SK-MEL-5 (cell line): Measurements from ENCODE around the gene SAPCD1. TPM values are rescaled to one million over a fixed set of nuclear protein-coding genes. Genes with fewer than 3 reads are reported as not detected.

Experiments
- DNase-seq: peaks from one replicate; pipeline ENCODE4 v3.0.0-alpha.2; 2016; ENCODE audit warnings: low read depth, low spot score
- in situ Hi-C: cut with HindIII; loops from 2 replicates; pipeline ENCODE4 v1.10.0; 2016; ENCODE audit warnings: low sequenced_read_pairs, high pct_unique_total_duplicates, low pct_unique_long_range_greater_than_20kb
- polyA plus RNA-seq, 2 experiments: library from polyadenylated mRNA; depleted of rRNA; stranded (reverse); fragments of >200 nt; gene quantifications; 2 replicates each; pipeline ENCODE4 v1.2.3, GENCODE V29; 2015
- total RNA-seq: library from RNA; depleted of rRNA; stranded (reverse); fragments of >200 nt; shearing (Covaris generic); gene quantifications from 2 replicates; pipeline ENCODE4 v1.2.3, GENCODE V29; 2014; rRNA removed

The SAPCD1 gene
- total RNA-seq = 1.1 and 1.7 TPM in 2 replicates
- polyA plus RNA-seq (2015; cell fraction: cytosol; rRNA removed) = 0.96 TPM in 1 of 2 replicates, not detected in the other
- polyA plus RNA-seq (2015; cell fraction: nucleus; rRNA removed) = 45.0 and 59.2 TPM in 2 replicates

DNA sequence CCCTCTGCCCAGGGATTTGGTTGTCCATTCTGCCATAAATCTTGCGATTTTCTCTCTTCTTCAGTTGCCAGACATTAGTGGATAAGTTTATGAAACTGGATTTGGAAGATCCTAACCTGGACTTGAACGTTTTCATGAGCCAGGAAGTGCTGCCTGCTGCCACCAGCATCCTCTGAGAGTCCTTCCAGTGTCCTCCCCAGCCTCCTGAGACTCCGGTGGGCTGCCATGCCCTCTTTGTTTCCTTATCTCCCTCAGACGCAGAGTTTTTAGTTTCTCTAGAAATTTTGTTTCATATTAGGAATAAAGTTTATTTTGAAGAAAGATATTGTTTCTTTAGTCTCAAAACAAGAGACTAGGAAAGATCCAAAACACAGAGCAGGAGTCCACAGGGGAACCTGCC, at the start of gene SAPCD1:
TSS of gene SAPCD1 (plus strand) at position 301 of the 400 bp plus-strand sequence. CDS start 399 bp downstream, outside the sequence.
- in situ Hi-C loops = no loop called here
- no peak for DNase-seq

DNA sequence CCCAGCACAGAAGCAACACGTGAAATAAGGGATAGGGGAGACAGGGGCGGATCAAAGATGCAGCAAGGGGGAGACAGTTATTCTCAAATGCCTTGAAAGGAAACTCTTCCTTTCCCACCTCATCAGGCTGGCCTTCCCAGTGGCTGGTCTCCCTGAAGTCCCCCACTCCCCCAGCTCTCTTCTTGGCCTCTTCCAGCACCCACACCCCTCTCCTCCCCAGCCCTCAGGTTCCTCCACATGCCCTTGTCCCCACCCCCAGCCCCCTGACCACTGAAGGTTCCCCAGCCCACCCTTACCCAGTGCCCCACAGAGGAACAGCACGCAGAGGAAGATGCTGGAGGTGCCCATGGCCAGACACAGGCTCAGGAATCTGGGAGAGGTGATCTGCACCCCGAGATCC, 49.0 kb upstream of the SAPCD1 start:
- DNase-seq = no peak
- in situ Hi-C loops = no loop called here

DNA sequence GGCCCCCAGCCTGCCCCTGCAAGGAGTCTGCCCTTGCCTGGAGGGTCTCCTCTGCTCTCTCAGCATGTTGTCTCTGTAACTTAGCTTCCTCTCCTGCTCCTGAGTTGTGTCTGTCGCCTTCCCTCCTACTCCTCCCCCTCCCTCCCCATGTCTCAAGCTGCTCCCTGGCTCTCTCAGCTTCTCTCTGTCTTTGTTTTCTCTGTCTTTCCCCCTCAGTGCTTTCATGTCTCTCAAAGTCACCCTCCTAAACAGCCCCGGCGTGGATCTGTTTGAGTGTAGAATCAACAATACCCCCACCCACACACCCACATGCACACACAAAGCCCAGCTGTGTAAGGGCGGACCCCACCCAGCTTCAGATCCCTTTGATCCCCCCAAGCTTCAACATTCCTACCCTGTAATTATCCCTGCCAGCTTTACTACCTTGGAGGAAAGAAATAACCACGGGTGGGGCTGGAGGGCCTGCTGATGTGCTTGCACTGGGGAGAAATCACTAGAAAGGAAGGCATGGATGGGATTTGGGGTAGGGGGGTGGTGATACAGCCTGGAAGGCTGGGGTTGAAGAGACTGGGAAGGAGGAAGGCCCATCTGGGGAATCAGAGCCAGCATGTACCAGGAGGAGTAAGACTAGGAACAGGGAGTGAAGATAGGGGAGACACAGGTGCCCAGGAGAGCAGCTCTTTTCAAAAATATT, 48.3 kb upstream of the SAPCD1 start:
- no peak for DNase-seq
- in situ Hi-C loops = no loop called here

DNA sequence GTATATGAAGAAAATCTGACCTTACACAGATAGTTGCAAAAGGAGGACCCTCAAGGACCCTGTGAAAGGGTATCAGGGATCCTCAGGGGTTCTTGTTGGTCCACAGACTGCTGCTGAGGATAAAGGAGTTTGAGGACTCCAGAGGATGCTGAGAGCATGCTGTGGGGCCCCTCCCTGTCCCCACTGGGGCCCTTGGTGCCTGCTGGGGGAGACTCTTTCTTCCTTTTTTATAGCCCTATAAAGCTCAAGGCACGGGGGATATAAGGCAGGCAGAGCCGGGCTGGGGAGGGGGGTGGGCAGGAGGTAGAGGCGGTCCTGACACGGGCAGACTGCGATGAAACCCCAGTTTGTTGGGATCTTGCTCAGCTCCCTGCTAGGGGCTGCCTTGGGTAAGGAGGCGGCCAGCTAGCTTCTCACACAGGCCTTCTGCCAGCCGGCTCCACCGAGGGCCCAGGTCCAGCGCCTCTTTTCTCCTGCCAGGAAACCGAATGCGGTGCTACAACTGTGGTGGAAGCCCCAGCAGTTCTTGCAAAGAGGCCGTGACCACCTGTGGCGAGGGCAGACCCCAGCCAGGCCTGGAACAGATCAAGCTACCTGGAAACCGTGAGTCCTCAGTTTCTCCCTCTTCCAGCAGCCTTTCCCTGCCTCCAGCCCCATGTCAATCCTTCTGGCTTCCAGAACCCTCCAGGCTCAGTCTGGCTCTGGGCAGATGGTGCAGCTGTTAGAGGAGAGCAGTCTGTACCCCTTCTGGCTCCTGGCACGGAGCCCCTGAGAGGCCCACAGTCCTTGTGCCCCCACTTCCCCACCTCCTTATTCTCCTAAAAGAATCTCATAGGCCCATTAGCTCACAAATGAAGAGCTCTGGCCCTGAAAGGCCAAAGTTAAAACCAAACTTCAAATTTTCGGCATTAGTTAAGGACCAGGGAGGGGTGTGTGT, 47.2 kb upstream of the SAPCD1 start, which contains the start of gene LY6G6D:
TSS of gene LY6G6D (plus strand) at position 327 of the 937 bp plus-strand sequence. CDS start at position 335, 8 bp downstream.
- in situ Hi-C loops = no loop called here
- no peak for DNase-seq

DNA sequence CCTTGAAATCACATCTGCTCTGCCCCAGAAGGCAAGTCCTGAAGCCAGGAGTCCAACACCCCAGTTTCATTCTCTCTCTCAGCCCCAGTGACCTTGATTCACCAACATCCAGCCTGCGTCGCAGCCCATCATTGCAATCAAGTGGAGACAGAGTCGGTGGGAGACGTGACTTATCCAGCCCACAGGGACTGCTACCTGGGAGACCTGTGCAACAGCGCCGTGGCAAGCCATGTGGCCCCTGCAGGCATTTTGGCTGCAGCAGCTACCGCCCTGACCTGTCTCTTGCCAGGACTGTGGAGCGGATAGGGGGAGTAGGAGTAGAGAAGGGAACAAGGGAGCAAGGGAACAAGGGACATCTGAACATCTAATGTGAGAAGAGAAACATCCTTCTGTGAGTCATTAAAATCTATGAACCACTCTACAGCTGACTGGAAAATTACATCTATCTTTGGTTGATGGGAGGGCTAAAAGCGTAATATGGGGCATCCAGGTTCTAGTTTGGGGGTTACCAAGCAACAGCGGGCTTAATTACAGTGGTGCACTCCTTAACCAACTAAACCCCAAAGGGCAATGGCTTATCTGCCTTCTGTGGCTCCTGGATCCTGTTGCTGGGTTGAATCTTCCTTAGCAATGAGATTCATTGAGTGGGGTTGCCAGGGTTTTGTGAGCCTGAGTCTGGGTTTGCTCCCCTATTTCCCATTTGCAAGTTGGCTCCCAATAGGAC, 44.8 kb upstream of the SAPCD1 start:
- DNase-seq = no peak
- in situ Hi-C loops = no loop called here

DNA sequence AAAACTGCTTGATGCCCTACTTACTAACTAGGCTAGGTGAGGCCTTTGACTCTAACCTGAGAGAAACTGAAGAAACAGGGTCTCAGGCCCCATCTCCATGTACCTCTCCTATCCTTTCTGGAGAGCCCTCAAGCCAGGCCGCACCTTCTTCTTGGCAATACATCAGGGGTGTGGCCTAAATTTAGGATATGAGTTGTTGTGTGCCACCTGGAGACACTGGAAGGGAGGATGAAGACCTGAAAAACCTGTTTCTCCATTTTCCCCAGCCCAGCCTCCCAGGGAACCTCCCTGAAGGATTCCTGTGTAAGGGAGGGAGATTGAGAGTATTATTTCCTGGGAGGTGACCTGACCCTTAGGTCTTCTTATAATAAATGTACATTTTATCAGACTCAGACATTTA, 44.2 kb upstream of the SAPCD1 start:
- in situ Hi-C loops = no loop called here
- DNase-seq = no peak

DNA sequence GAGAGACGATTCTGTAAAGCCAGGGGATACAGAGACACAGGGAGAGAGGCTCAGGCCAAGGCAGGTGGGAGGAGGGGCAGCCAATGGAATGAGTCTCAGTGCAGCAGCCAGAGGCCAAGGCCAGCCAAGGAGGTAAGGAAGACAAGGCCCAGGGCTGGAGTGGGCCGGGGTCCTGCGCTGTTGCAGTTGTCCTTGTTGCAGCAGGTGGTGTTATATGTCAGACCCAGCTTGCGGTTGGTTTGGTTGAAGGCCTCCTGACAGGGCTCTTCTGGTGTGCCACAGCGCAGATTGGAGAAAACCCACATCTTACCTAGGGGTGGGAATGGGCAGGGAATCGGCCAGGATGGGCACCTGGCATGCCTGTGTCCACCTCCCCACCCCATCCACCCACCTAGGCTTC, 43.5 kb upstream of the SAPCD1 start:
- in situ Hi-C loops = no loop called here
- DNase-seq = no peak

DNA sequence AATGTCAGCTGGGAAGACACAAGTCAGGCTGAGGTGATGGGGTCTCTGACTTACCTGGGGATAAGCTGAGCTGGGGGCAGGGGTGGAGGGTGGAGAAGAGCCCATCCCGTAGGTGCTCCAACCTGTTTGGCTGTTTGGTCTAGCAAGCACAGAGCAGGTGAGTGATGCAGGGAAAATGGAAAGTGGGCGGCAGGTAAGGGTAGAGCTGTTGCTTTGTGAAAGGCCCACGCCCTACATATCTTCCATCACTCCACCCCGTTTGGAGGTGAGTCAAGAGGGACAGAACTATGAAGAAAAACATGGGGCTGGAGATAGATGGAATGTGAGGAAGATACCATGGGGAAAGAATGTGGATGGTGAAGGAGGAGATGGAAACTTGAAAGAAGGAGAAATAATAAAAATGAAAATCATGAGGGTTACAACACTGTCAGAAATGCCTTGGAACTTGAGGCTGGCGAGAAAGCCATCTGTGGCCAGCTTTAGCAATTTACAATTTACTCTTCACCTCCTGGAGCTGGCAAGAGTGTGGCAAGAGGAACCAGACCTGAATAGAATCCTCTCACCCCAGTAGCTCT, 42.2 kb upstream of the SAPCD1 start:
- DNase-seq = no peak
- in situ Hi-C loops = no loop called here

DNA sequence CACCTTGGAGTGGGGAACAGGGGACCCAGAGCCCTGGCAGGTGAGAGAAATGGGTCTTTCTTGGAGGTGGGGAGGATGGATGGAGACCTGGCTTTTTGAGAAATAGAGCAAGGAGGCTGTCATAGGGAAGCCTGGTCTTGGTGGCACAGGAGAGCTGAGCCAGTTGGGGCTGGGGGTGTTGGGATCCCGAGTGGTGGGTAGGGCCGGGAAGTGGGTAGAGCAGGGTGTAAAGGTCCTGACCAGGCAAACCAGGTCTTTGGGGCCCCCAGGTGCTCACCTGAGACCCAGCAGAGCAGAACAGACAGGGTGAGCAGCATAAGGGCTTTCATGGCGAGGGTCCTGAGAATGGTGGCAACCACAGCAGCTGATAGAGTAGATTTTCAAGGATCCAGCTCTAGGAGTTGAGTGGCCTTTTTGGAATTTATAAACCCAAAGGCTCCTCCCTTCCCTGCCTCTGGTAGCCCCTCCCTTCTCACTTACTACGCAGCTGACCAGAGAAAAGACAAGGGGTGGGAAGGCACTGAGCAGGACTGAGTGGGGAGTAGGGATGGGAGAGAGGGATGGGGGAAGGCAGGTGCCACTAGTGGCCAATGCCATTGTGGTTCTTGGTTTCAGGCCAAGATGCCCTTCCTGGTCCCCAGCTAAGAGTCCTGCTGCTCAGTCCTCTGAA, 41.0 kb upstream of the SAPCD1 start, which contains the start of gene LY6G6C:
TSS of gene LY6G6C (minus strand) at position 396 of the 670 bp plus-strand sequence. CDS start at position 329, 67 bp downstream.
- in situ Hi-C loops = no loop called here
- no peak for DNase-seq

DNA sequence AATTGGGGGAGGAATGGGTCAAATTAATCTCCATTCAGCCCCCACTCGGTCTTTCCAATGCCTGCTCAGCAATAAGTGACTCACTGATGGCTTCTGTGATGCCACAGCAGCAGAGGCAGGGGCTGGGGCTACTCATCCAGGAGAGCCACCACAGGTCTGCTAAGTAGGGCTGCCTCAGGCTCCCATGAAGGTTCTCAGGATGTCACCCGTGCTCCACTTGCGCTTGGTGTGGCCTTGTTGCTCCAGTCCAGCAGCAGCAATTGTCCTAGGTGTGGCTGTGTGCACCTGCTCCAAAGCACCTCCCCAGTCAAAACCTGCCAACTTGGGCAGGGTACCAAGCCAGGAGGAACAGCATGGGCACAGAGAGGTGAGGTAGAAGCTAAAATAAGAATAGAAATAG, 40.3 kb upstream of the SAPCD1 start:
- DNase-seq = no peak
- in situ Hi-C loops = no loop called here

DNA sequence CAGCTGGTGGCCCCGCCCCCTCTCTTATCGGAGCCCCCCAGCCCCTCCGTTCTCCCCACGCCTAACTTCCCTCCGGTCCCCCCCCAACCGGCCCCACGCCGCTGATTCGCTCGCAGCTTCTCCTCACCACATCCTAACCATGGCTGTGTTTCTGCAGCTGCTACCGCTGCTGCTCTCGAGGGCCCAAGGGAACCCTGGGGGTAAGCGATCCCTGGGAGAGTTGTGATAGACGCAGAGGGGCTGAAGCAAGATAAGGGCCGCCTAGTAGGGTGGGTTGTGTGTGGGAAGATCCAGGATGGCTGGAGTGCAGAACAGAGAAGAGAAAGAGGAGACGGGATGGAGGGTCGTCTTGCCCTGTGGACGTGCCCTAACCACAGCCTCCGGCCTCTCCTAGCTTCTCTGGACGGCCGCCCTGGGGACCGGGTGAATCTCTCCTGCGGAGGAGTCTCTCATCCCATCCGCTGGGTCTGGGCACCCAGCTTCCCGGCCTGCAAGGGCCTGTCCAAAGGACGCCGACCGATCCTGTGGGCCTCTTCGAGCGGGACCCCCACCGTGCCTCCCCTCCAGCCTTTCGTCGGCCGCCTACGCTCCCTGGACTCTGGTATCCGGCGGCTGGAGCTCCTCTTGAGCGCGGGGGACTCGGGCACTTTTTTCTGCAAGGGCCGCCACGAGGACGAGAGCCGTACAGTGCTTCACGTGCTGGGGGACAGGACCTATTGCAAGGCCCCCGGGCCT, 39.0 kb upstream of the SAPCD1 start, which contains the start of gene MPIG6B:
TSS of gene MPIG6B (plus strand) at position 129 of the 735 bp plus-strand sequence. CDS start at position 140, 11 bp downstream.
- in situ Hi-C loops = no loop called here
- no peak for DNase-seq

DNA sequence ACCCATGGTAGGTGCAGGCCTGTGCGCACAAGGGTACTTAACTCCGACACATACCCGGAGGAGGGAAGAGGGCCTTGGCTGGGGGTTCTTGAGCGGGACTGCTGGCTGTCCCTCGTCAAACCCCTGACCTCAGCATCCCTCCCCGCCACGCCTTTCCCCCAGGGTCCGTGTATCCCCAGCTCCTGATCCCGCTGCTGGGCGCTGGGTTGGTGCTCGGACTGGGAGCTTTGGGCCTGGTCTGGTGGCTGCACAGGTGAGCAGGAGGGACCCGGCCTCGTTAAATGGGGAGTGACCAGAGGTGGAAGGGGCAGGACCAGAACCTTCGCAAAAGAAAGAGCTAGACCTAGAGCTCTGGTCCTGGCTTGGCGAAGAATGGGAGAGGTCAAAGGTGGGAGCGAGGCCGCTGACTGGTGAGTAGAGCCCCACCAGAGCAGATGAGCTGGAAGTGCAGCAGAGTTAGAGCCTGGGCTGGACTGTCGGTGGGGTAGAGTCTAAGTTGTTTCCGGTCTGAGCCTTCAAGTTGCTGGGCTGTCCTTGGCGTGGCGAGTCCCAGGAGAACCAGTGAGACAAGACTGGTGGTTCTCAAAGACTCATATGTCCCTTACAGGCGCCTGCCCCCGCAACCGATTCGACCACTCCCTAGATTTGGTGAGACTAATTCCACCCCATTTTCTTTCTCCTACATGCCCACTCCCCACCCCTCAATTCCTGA, 38.3 kb upstream of the SAPCD1 start:
- DNase-seq = no peak
- in situ Hi-C loops = no loop called here

DNA sequence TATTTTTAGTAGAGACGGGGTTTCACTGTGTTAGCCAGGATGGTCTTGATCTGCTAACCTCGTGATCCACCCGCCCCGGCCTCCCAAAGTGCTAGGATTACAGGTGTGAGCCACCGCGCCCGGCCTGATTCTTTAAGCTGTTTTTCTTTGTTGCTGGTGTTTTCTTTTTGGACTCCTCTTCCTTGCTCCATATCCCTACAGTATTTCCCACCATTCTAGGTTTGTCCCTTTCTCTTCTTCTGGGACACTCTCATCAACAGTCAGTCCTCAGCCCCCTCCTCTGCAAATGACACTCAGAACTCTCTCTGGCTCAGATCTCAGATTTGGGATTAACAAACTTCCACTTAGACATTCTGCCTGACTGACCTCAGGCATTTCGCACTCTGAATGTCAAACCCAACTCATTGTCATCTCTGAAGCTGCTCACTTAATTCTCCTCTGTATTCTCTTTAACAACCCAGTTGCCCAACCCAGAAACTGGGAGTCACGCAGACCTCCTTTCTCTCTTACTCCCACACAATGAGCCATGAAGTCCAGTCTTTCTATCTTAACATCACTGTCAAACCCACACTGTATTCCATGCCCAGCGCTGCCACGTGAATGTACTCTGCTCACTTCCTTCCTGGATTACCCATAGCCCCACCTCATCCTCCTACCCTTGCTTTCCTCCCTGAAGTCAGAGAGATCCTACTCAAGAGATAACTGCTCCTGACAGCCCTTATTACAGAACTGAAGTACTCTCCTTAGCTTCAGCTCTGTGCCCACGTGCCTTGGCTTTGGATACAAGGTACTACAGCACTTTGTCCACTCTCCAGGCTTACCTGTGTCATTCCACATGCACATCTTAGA, 36.7 kb upstream of the SAPCD1 start:
- in situ Hi-C loops = no loop called here

DNA sequence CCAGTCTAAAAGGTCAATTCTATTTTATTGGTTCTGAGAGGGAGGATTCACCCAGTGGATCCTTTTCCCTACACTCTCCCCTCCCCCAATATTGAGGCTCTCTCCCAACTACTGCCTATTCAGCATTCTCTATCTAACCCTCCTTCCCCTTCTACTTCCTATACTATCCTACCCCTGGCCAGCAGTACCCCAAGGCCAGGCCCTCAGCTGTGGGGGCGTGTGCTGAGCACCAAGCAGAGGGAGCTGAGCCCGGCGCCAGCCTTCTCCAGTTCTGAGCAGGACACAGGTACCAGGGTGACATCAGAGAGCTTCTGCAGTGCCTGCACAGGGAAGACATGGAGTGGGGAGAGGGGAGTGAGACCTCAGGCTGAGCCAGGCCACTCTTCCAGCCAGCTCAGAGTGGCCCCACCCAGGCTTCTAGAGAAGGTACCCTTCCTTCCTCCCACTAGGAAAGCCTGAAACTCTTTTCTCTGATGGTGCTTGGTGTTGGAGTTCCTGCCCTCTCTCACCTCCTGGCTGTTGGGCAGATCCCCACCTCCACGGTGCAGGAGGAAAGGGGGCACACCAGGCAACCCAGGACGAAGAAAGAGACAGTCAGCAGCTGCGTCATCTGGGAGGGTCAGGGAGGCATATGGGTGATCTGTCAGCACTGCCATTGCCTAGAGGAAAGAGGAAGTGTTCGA, 35.3 kb upstream of the SAPCD1 start:
- in situ Hi-C loops = no loop called here
- DNase-seq = no peak

More for the DNA sequence above, 36.7 kb upstream of the SAPCD1 start:
- peak; percentile 48 for DNase-seq
